Measurements from ENCODE around the gene KCNQ2.
"Not testable (repeated sequence)": the region's sequence is repeated elsewhere in the genome, so short reads cannot be mapped to it uniquely, and the experiment has no call there.

The KCNQ2 gene

DNA sequence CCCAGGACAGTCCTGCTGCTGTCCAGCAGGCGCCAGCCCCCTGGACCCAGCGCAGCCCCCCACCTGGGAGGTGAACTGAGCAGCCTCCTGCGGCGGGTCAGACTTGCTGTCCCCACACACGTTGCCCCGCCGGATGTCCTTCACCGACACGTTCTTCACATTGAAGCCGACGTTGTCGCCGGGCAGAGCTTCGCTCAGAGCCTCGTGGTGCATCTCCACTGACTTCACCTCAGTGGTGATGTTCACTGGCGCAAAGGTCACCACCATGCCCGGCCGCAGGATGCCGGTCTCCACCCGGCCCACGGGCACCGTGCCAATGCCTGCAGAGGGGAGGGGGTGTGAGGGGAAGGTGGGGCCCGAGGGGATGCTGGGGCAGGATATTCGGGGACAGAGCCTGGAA is 18.0 kb upstream of the KCNQ2 start:
- no peak for DNase-seq (ENCODE audit: low read depth in 2 of 2)

DNA sequence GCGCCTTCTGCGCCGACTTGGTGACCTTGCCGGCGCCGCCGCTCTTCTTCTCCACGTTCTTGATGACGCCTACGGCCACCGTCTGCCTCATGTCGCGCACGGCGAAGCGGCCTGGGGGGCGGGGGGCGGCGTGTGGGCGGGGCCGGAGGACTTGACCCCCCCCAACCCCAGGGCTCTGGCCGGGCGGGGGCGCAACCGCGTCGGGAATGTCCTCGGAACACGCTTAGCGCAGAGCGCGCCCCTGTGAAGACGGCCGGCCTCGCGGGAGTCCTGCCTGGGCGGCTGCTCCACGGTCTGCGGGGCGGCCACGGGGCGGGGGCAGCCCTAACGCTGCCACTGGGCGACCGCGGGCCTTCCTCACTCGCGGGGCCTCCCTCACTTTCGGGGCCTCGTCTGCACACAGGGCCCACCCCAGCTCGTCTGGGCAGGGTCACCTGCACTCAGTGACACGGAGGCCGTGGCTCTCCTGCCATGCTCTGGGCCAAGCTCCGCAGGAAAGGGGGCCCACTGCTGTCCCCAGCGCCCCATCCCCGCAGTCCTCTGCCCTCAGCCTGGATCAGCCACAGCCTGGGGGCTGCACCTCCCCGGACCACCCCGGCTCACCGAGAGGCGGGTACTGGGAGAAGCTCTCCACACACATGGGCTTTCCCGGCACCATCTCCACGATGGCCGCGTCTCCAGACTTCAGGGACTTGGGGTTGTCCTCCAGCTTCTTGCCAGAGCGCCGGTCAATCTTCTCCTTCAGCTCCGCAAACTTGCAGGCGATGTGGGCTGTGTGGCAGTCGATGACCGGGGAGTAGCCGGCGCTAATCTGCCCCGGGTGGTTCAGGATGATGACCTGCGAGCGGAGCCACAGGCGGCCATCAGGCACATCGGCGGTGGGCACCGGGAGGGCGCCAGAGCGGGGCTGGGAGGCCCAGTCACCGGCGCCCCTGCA is 16.1 kb upstream of the KCNQ2 start:
- DNase-seq (ENCODE audit: low read depth in 2 of 2): no peak

DNA sequence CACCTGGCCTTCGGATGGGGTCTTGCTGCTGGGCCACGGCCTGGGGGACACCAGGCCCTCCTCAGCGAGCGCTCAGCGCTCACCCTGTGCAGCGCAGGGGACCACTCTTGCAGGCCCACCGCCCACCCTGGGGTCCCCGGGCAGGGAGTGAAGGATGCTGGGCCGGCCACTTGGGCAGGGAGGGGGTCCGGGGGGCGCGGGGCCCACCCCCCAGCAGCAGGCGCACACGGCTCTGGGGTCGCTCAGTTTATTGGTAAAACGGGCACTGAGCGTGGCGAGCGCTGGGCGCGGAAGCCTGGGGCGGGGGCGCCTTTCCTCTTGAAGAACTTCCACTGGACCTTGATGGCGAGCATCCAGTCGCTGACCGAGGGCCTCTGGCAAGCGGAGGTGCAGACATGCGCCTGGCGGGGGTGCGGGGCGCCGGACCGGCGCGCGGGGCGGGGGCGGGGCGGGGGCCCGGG is 15.4 kb upstream of the KCNQ2 start:
- DNase-seq (ENCODE audit: low read depth in 2 of 2): no peak

DNA sequence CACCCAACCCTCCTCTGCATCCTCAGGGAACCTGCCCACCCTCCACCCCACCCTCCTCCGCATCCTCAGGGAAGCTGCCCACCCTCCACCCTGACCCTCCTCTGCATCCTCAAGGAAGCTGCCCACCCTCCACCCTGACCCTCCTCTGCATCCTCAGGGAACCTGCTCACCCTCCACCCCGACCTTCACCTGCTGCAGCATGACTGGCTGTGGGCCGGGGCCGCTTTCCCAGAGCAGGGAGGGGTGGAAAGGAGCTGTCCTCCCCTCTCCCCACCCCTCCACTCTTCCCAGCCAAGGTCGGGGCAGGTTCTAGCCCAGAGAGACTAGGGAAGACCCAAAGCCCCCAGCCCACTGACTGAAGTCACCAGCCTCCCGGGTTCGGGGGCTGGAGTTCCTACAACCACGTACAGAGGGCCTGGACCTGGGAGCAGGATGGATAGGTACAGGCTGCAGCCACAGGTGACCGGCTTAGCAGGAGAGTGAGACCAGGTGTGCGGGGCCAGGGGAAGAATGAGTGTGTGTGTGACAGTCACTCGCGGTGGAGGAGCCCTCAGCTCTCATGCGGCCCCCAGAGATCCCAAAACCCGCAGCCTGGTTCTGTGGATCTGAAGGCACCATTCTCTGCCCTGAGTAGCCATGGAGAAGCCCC is 14.8 kb upstream of the KCNQ2 start:
- no peak for DNase-seq (ENCODE audit: low read depth in 2 of 2)

DNA sequence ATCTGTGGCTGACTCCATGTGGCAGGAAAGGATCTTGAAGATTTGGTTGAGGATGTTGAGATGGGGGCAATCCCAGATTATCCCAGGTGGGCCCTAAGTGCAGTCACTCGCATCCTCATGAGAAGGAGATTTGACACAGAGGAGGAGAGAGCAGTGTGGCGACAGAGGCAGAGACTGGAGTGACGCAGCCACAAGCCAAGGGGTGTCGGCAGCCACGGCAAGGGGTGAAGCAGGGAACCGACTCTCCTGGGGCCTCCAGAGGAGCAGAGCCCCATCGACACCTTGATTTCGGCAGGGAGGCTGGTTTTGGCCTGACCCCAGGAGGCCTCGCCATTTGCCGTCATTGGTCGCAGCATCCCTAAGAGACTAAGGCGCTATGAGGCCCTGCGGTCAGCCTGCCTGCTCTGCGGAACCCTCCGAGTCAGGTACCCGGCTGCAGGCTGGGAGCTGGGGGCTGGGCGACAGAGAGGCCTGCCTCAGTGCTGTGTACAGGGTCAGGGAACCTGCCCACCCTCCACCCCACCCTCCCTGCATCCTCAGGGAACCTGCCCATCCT is 13.9 kb upstream of the KCNQ2 start:
- no peak for DNase-seq (ENCODE audit: low read depth in 2 of 2)

DNA sequence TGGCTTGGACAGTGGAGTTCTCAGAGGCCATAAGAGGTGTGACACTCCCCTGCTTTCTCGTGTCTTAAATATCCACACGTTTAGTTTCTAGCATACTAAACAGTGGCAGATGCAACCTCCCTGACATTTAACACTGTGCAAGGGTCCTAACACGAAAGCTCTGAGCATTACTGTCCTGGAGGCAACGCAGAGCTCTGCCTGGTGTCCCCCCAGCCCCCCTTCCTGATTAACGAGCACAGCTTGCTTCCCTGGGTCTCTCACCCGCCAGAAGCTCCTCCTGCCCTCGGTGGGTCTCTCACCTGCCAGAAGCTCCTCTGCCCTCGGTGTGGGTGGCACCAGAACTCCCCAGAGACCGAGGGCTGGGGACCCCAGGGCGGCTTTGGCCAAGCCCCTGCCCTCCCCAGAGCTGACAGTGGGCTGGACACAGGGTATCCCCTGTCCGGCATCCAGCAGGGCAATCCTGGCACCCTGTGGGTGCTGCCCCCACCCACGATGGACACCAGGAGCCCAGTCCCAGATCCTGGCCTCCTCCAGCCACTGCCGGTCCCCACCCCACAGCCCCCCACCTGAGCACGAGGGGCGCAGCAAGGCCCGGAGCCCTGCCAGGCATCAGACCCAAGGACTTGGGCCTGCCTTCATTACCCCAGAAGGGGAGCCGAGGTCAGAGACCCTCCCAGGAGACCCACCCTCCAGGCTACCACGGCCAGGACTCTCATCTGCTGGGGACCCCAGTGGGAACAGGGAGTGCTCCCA is 12.4 kb upstream of the KCNQ2 start:
- DNase-seq (ENCODE audit: low read depth in 2 of 2): no peak

DNA sequence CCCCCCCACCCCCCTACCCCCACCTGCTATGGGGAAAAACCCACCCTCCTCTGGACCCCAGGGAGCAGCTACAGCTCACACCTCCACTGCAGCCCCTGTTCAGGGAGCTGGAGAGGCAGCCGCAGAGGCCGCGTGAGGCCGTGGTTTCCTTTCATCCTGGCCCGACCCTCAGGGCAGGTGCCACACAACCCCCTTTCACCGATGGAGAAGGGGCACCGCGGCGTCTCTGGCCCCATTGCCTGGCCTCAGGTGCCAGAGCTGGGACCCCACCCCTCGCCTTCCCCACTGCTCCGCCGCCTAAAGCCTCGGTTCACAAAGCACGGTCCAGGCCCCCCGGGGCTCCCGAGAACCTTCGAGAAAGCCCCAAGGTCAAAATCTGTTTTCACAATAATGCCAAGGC is 11.8 kb upstream of the KCNQ2 start:
- DNase-seq (ENCODE audit: low read depth in 2 of 2): no peak

DNA sequence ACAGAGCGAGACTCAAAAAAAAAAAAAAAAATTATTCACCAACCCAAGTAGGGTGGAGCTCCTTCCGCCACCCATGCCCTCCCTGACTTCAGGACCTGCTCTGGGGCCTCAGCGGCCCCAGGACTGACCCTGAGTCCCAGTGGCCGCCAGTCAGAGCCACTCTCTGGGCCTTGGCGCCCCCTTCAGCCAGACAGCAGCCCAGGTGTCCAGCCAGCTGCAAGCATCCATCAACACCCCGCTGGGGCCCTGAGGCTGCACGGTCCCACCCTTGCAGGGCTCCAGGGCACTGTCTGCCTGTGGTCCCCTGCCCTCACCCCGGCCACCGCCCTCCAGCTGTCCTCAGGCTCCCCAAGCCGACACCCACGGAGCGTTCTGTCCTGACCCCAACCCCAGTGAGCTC is 11.4 kb upstream of the KCNQ2 start:
- no peak for DNase-seq (ENCODE audit: low read depth in 2 of 2)

DNA sequence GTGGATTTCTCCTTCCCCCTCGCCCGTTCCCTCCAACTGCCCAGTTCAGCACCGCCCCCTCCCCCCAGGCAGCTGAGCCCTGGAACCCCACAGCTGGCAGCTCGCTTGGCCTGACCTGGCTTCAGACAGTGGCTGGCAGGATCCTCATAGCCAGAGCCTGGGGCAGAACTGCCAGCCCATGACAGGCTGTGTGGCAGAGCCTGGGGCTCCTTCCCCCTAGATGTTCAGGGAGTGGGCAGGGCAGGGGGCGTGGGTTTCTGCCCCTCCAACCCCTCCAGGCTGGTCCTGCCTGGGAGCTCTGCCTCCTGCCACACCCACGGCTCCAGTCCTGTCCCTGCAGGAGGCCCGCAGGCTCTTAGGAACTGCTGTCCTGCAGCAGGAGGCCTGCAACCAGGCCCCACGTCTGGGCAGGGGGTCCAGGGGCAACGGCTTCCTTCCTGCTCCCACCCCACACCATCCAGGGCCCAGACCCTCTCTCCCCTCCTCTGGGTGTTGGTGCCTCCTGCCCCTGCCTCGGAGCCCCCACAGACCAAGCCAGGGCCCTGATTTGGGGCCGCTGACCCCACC is 9.6 kb upstream of the KCNQ2 start:
- DNase-seq (ENCODE audit: low read depth in 2 of 2): no peak

DNA sequence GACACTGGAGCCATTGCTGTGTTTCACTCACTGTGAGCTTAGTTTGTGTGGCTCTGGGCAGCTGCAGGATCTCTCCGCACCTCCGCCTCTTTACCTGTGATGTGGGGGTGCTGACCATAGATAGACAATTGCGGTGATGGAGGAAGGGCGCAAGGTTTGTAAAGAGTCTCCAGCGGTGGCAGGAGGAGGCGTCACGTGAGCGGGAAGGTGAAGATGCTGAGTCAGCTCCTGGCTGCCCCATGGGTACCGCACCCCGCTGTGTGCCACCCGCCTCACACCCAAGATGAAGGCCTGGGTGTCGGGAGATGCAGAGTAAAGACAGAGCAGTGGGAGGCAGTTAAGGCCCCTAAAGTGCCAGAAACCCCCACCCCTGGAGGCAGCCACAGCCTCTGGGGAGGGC is 9.0 kb upstream of the KCNQ2 start:
- no peak for DNase-seq (ENCODE audit: low read depth in 2 of 2)

DNA sequence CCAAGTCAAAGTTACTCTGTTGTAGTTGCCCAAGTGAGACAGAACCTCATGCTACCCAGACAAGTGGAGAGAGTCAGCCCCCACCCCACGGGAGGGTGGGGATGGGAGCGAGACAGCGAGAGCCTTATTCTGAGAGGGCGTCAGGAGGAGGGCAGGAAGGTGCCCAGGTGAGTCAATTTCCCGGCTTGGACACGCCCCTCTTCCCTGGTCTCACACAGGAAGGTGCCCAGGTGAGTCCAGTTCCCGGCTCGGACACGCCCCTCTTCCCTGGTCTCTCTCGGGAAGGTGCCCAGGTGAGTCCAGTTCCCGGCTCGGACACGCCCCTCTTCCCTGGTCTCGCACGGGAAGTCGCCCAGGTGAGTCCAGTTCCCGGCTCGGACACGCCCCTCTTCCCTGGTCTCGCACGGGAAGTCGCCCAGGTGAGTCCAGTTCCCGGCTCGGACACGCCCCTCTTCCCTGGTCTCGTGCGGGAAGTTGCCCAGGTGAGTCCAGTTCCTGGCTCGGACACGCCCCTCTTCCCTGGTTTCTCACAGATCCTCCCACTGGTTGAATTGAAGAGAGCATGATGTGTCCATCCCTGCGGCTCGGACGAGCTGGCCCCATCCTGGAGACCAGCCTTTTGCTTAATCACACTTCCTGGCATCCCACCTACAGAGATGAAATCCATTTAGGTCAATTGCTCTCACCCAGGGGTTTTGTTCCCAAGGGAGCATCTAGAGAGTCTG is 7.4 kb upstream of the KCNQ2 start:
- DNase-seq (ENCODE audit: low read depth in 2 of 2): not testable (repeated sequence)

DNA sequence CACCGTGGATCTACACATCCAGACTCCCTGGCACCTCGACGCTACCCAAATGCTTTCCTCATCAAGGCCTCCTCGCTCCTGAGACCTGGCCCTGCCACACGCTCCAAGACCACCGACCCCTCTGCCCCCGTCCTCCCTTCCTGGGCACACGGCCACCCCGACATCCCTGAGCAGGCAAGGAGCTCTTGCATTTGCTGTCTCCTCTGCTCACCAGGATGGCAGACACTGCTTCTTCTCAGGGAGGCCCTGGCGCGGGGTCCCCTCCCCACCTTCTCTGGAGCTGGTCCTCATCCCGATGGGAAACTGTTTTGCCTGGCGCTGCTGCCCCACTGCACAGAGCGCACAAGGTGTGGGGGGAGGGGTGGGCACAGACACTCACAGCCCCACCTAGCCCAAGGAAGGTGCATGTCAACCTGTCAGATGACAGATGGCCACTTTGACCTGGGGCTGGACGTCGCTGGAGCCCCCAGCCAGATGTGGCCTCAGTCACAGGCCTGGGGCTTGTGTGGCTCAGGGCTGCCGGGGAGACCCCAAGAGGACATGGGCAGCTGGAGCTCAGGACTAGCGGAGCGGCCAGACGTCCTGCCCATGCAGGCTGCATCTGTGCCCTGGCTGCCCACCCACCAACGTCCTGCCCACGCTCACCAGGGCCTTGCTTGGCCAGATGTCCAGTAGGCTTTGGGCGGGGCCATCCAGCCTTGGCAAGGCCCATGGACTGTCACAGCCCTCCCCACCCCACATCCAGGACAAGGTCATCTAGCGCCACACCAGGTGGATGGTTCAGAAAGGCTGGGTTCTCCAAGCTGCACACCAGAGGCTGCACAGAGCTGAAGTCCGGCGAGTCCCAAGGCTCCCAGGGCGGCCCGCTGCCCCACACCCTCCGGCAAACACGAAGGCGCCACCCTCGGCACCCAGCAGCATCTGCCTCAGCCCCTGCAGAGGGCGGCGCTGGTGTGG is 6.2 kb upstream of the KCNQ2 start:
- no peak for DNase-seq (ENCODE audit: low read depth in 2 of 2)

DNA sequence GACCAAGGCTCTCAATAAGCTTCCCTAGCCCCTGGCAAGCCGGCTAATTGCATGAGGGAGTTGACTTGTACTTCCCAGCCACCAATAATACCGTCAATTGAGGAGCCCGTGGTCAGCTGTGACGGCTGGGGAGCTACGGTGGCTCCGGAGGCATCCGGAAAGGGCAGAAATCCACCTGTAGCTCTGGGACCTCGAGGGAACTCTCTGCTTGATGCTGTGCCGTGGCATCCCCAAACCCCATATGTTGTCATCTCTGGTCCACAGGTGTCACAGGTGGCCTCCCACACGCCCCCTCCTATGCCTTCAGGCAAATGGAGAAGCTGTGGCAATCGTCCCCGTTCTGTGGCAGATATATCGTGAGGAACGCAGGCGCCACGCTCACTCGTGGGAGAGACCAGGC is 5.5 kb upstream of the KCNQ2 start:
- DNase-seq (ENCODE audit: low read depth in 2 of 2): no peak

DNA sequence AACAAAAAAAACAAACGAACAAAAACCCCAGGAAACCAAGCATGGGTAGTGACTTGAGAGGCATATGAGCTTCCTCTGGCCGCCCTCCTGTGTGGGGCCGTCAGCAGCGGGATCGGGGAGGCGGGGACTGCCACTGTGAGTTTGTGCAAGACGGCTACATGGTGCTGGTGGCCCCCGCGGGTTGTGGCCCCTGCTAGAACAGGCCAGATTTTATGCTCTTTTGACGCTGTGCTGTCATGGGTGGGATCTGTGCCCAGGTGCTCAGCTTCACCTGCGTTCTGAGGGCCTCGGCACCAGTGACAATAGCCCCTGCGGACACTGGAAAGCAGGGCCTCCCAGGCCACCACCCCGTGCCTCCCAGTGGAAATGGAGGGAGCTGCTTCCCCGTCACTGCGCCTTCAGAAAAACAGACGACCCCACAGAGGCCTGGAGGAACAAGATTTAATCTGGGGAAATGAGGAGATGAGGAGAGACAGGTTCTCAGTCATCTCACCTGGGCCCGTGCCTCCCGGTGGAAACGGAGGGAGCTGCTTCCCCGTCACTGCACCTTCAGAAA is 4.7 kb upstream of the KCNQ2 start:
- no peak for DNase-seq (ENCODE audit: low read depth in 2 of 2)

DNA sequence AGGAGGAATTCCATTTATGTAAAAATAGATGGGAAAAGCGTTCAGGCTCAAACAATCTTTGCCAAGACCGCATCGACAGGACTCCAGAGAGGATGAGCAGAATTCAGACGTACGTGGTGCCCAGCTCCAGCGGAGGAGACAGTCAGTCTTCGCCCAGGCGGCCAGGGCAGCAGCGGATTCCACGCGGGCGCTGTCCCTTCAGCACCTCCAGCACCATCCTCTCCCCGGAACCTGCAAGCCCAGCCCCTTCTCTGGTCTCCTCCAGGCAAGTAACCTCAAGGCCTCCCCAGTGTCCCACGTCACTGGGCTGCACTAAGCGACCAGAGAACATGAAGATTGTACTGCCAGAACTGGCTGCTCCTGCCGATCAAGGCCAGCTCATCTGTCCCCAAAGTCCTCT is 2.8 kb upstream of the KCNQ2 start:
- DNase-seq (ENCODE audit: low read depth in 2 of 2): no peak

DNA sequence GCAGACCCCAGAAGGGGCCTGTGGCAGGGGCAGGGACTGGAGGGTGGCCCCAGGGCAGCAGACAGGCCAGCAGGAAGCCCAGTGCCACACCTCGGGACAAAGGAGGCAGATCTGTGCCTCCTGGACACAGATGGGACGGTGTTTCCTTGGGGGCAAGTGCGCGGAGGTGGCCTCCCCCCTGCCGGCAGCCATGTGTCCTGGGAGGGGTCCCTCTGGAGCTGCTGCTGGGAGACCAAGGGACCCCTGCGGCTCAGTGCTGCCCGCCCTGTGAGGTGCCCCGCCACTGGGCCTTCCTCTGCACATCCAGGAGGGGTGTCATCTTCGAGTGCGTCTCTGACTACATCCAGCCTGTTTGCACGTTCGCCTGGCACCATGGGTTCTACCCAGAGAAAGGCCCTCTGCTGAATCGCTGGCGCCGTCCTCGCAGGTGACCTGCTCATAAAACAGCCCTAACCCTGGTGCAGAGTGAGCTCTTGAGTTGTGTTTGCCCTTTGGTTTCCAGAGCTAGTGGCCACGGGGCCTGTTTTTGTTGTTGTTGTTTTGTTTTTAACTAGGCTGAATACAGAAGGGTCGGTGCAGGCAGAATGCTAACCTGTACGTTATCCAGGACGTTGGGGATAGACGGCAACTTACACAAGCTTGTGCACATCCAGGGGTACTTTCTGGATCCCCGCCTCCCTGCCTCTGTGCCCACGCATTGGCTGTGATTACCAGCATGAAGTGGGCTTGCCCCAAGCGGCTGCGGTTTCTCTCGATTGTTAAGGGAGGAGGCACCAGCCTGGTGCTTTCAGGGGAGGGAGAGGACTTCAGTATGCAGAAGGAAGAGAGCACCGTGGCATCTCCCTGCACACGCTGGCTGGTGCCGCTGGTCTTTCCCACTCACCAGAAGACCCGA is 1.3 kb upstream of the KCNQ2 start:
- DNase-seq (ENCODE audit: low read depth in 2 of 2): no peak

DNA sequence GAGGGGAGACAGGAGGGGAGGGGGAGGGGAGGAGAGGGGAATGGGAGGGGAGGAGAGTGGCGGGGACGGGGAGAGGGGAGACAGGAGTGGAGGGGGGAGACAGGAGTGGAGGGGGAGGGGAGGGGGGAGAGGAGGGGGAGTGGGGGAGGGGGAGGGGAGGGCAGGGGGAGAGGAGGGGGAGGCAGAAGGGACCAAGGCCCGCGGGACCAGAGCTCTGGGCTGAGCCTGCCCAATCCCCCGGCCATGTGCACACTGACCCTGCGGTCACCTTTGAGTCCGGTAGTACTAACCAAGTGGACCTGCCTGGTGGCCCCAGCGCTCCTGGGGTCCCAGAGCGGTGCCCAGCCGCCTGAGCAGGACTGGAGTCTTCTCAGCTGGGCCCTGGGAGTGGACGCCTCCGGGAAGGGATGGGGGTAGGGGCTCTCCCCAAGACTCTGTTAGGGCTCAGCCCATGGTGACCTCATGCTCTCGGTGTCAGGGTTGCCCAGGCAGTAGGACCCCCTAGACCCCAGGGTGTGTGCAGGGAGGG is 471 bp upstream of the KCNQ2 start:
- no peak for DNase-seq (ENCODE audit: low read depth in 2 of 2)

DNA sequence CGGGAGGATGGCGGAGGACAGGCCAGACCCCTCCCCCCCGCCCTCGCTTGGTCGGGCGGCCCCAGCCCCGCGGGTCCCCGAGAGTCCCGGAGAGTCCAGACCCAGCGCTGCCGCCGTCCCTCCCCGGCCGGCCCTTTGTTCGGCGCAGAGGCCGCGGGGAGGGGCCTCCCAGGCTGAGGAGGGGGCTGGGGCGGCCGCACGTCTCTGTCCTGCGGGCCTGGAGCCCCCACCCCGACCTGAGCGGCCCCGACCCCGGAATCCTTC is 806 bp downstream of the KCNQ2 start:
- DNase-seq (ENCODE audit: low read depth in 2 of 2): no peak

Data from stimulated activated CD4-positive, alpha-beta T cell treated with anti-CD3 and anti-CD28 coated beads, Interleukin-1b, Interleukin-23, amount 100 ng/mL, for 4 hours (primary cell).